ENCODE measurements around the gene NTM.

DNA sequence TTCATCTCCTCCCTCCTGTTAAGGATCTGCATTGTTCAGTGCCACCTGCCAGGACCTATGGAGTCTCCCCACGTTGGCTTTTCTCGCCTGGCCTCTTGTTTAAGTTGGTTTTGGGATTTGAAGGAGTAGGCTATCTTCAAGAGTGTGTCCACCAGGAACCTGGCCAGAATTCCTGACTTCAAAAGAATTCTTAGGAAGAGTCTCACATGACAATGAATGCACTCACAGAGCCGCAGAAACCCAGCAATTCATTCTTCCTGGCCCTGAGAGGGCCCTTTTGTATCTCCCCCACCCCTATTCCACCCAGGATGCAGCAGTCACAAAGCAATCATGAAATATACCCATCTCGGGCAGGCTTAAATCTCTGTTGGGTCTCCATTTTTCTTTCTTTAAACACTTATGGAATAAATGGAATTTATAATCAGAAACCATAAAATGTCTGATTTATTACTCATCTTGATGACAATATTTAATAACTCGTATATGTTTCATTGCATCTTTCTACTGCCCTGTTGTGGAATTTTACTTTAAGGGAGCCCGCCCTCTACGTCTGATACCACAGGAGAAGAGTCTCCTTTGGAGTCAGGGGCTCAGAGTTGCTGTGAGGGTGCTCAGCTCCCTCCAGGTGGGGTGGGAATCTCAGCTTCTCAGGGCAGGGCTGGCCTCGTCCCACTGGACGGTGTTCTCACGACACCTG, 507.0 kb downstream of the NTM start:
- TF ChIP-seq, protein P1, sequence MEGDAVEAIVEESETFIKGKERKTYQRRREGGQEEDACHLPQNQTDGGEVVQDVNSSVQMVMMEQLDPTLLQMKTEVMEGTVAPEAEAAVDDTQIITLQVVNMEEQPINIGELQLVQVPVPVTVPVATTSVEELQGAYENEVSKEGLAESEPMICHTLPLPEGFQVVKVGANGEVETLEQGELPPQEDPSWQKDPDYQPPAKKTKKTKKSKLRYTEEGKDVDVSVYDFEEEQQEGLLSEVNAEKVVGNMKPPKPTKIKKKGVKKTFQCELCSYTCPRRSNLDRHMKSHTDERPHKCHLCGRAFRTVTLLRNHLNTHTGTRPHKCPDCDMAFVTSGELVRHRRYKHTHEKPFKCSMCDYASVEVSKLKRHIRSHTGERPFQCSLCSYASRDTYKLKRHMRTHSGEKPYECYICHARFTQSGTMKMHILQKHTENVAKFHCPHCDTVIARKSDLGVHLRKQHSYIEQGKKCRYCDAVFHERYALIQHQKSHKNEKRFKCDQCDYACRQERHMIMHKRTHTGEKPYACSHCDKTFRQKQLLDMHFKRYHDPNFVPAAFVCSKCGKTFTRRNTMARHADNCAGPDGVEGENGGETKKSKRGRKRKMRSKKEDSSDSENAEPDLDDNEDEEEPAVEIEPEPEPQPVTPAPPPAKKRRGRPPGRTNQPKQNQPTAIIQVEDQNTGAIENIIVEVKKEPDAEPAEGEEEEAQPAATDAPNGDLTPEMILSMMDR (conservative IDR thresholded peaks at IDR 0.05 in 1 of 2, IDR thresholded peaks at IDR 0.05 in 1 of 2; ENCODE audit: low read depth in 1 of 2, low read length in 2 of 2) = no peak
- TF ChIP-seq EZH2 (IDR thresholded peaks at IDR 0.05; ENCODE audit: low read length, missing control alignments) = no peak
